Breast epithelium (tissue), 4 donors: ENCODE results near the gene CARM1. TPM values are rescaled to one million over a fixed set of nuclear protein-coding genes. Genes with fewer than 3 reads are reported as not detected.
"Not testable (repeated sequence)": the region's sequence is repeated elsewhere in the genome, so short reads cannot be mapped to it uniquely, and the experiment has no call there.

Source experiments
- DNase-seq, 2 donors: peaks; one replicate each; pipeline ENCODE4 v3.0.0-alpha.2; 2019; ENCODE audit warnings: low spot score in 2 of 2
- H3K27ac ChIP-seq, 2 donors: fragments of 200-600 bp; sonication (generic) in 1 of 2; one replicate each; pipeline ENCODE4 v1.5.1; 2016 to 2019; ENCODE audit warnings: mild to moderate bottlenecking in 1 of 2
- H3K27me3 ChIP-seq, 2 donors: fragments of 200-600 bp; sonication (generic) in 1 of 2; one replicate each; pipeline versions ENCODE4 v1.5.1 to v1.6.0; 2017 to 2019; ENCODE audit warnings: control low read depth in 1 of 2, mild to moderate bottlenecking in 1 of 2
- H3K36me3 ChIP-seq: fragments of 200-600 bp; one replicate; pipeline ENCODE4 v1.5.1; 2019
- H3K4me1 ChIP-seq, 2 donors: fragments of 200-600 bp; sonication (generic); one replicate each; pipeline ENCODE4 v1.5.1; 2016 to 2019; ENCODE audit warnings: control low read depth in 1 of 2
- H3K4me3 ChIP-seq, 3 donors: fragments of 200-600 bp; sonication (generic); 1 replicate in 2 of 3; 2 replicates in 1 of 3; pipeline ENCODE4 v1.5.1; 2016 to 2019; ENCODE audit warnings: mild to moderate bottlenecking in 3 of 3, moderate library complexity in 2 of 3
- H3K9me3 ChIP-seq, 2 donors: fragments of 200-600 bp; sonication (generic) in 1 of 2; one replicate each; pipeline ENCODE4 v1.5.1; 2016 to 2019; ENCODE audit warnings: control low read depth in 1 of 2
- POLR2A ChIP-seq: fragments of 450-650 bp; IDR thresholded peaks from one replicate; pipeline ENCODE4 v1.6.1; 2016; ENCODE audit warnings: antibody characterized with exemption, mild to moderate bottlenecking, moderate library complexity
- POLR2AphosphoS5 ChIP-seq, 3 donors: sonication (generic); formaldehyde crosslinking; IDR thresholded peaks; one replicate each; pipeline ENCODE4 v1.6.1; 2017; ENCODE audit warnings: antibody characterized with exemption in 3 of 3
- intact Hi-C: fragments of 100-400 bp; cut with DNase I; formaldehyde crosslinking; loops from one replicate; pipeline ENCODE4 v1.15.1; 2023; ENCODE audit warnings: low total_unique reads
- total RNA-seq, 3 donors: library from RNA; depleted of rRNA; stranded (reverse); fragments of >200 nt; gene quantifications; one replicate each; pipeline ENCODE4 v1.1.0, GENCODE V29; 2016
- TF ChIP-seq, protein P1 (sequence below), 3 donors: fragments of 450-650 bp; IDR thresholded peaks; one replicate each; pipeline ENCODE4 v1.5.1; 2016 to 2017; ENCODE audit warnings: antibody characterized with exemption in 3 of 3, mild to moderate bottlenecking in 3 of 3, moderate library complexity in 3 of 3

Gene CARM1
- total RNA-seq, 3 donors from 2014 or later = 11.6 to 17.3 (median 17.0) TPM

DNA sequence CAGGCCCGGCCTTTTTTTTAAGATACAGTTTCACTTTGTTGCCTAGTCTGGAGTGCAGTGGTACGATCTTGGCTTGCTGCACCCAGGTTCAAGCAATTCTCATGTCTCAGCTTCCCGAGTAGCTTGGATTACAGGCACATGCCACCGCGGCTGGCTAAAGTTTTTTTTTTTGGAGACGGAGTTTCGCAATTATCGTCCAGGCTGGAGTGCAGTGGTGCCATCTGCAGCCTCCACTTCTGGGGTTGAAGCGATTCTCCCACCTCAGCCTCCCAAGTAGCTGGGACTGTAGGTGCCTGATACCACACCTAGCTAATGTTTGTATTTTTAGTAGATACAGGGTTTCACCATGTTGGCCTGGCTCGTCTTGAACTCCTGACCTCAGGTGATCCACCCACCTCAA lies 4.9 kb upstream of the CARM1 start:
- intact Hi-C loops = no loop called here
- Histone ChIP-seq H3K4me3 (no peak overlapping the region), H3K27ac (no peak overlapping the region), H3K27me3 (no peaks in the 10 kb centered on the region), H3K9me3 (no peaks in the 10 kb centered on the region), H3K4me1 (no peaks in the 10 kb centered on the region), H3K36me3 (no peaks in the 10 kb centered on the region)
- no peak for DNase-seq
- no peak for TF ChIP-seq POLR2A
- TF ChIP-seq, protein P1, sequence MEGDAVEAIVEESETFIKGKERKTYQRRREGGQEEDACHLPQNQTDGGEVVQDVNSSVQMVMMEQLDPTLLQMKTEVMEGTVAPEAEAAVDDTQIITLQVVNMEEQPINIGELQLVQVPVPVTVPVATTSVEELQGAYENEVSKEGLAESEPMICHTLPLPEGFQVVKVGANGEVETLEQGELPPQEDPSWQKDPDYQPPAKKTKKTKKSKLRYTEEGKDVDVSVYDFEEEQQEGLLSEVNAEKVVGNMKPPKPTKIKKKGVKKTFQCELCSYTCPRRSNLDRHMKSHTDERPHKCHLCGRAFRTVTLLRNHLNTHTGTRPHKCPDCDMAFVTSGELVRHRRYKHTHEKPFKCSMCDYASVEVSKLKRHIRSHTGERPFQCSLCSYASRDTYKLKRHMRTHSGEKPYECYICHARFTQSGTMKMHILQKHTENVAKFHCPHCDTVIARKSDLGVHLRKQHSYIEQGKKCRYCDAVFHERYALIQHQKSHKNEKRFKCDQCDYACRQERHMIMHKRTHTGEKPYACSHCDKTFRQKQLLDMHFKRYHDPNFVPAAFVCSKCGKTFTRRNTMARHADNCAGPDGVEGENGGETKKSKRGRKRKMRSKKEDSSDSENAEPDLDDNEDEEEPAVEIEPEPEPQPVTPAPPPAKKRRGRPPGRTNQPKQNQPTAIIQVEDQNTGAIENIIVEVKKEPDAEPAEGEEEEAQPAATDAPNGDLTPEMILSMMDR (IDR thresholded peaks at IDR 0.05) = no peak
- no peak for TF ChIP-seq POLR2AphosphoS5 (IDR thresholded peaks at IDR 0.05)

DNA sequence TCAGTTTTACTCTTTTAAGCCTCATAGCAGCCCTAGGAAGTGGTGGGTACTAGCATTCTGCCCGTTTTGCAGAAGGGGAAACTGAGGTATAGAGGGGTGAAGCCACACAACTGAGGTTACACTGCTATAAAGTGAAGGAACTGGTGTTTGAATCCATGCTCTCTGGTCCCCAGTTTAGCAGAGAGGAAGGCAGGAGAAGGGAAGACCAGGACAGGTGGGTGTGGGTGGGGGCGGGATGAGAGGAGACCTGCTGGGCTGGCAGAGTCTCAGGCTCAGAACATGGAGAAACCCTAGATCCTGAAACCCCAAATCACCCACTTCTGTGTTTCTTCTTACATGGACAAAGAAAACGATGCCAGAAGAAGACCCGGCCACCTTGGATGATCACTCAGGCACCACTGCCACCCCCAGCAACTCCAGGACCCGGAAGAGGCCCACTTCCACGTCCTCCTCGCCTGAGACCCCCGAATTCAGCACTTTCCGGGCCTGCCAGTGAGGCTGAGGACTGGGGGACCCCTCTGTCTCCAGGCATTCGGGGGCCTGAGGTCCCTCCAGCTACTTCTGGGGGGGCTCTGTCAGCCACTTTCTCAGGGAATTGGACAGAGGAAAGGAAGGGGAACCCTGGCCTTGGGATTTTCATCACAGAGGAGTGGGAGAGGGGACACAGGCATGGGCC lies 2.3 kb upstream of the CARM1 start:
- TF ChIP-seq POLR2A (no peak), POLR2AphosphoS5 (IDR thresholded peaks at IDR 0.05) (no peak)
- TF ChIP-seq, protein P1 (IDR thresholded peaks at IDR 0.05) = no peak
- intact Hi-C loops = no loop called here
- Histone ChIP-seq H3K4me3 (no peak overlapping the region), H3K27ac (no peak overlapping the region), H3K27me3 (no peaks in the 10 kb centered on the region), H3K4me1 (no peaks in the 10 kb centered on the region), H3K9me3 (no peaks in the 10 kb centered on the region), H3K36me3 (no peaks in the 10 kb centered on the region)
- no peak for DNase-seq

GRCh38 chr19:10869872-10870311 lies 1.5 kb upstream of the CARM1 start:
- H3K36me3 ChIP-seq, H3K4me3 ChIP-seq, H3K27ac ChIP-seq, H3K4me1 ChIP-seq, H3K27me3 ChIP-seq, H3K9me3 ChIP-seq, intact Hi-C loops: not testable (repeated sequence)
- DNase-seq = peak in 1 of 2 donors; percentile 41

- H3K4me3 ChIP-seq = peak overlapping the region; percentile 40 to 69 (median 52)
Observed at GRCh38 chr19:10870501-10870954, 825 bp upstream of the CARM1 start.

DNA sequence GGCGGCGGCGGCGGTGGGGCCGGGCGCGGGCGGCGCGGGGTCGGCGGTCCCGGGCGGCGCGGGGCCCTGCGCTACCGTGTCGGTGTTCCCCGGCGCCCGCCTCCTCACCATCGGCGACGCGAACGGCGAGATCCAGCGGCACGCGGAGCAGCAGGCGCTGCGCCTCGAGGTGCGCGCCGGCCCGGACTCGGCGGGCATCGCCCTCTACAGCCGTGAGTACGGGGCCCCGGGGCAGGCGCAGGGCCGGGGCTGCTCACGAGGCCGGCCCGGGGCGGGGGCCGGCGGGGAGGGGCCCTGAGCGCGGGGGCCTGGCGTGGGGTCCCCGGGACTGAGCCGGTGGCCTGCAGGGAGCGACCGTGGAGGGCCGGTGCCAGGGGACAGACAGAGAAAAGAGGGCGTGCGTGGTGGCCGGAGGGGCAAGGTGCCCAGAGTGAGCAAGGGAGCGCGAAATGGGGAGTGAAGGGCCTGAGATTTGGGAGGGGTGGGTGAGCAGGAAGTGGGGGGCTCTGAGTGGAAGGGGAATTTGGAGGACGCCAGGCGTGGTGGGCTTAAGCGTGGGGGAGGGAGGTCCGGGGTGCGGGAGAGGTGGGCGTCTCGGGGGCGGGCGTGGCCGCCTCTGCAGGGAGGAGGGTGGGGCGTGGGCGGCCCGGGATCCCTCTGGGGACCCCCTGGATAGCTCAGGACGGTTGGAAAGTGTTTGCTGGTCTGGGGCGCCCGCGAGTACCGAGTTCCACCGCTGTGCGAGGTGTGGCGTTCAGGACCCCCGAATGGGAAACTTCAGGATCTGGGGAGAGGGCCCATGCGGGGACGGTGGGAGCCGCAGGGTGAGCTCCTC lies 575 bp downstream of the CARM1 start:
- TF ChIP-seq, protein P1 (IDR thresholded peaks at IDR 0.05) = peak in 2 of 3 donors; percentile 14 to 26
- TF ChIP-seq POLR2A (no peak), POLR2AphosphoS5 (IDR thresholded peaks at IDR 0.05) (no peak)

More at GRCh38 chr19:10870501-10870954, 825 bp upstream of the CARM1 start:
- intact Hi-C loops = no loop called here
- DNase-seq = no peak
- TF ChIP-seq, protein P1 (IDR thresholded peaks at IDR 0.05) = no peak
- TF ChIP-seq POLR2AphosphoS5 (IDR thresholded peaks at IDR 0.05) = peak in 2 of 3 donors; percentile 15 to 16
- peak overlapping the region; percentile 82 to 92 for H3K27ac ChIP-seq
- no peaks in the 10 kb centered on the region for H3K9me3 ChIP-seq
- H3K36me3 ChIP-seq = no peaks in the 10 kb centered on the region
- no peaks in the 10 kb centered on the region for H3K27me3 ChIP-seq
- no peaks in the 10 kb centered on the region for H3K4me1 ChIP-seq

More for the DNA sequence above, 575 bp downstream of the CARM1 start:
- H3K9me3 ChIP-seq = no peaks in the 10 kb centered on the region
- peak overlapping the region; percentile 78 to 95 for H3K27ac ChIP-seq
- no peaks in the 10 kb centered on the region for H3K27me3 ChIP-seq
- intact Hi-C loops = no loop called here
- H3K4me1 ChIP-seq = no peaks in the 10 kb centered on the region
- DNase-seq = peak in 1 of 2 donors; percentile 54
- H3K36me3 ChIP-seq = no peaks in the 10 kb centered on the region
- peak overlapping the region; percentile 73 to 97 (median 92) for H3K4me3 ChIP-seq
